ENCODE results near the gene NEURL1. TPM values are rescaled to one million over a fixed set of nuclear protein-coding genes. Genes with fewer than 3 reads are reported as not detected.
"Not testable (repeated sequence)": the region's sequence is repeated elsewhere in the genome, so short reads cannot be mapped to it uniquely, and the experiment has no call there.

The NEURL1 gene
- total and polyA plus RNA-seq, 3 experiments from 2014 or later, result 0.69 to 1.6 (median 1.5) TPM

GRCh38 chr10:103632247-103632642 is 138.7 kb downstream of the NEURL1 start:
- Mint-ChIP-seq H3K36me3 (peaks cover 0 to 9% (median 0%) of the 10 kb centered on the region in 3 donors), H3K27ac (peak overlapping the region in 3 of 8 donors; percentile 52 to 73 (median 66)), H3K9me3 (no peaks in the 10 kb centered on the region), H3K27me3 (peaks cover 0 to 5% of the 10 kb centered on the region in 2 donors), H3K4me3 (no peak overlapping the region), H3K4me1 (peaks cover 0 to 13% (median 2%) of the 10 kb centered on the region in 3 donors)
- Histone ChIP-seq H3K9me3 (ENCODE audit: low read length) (no peaks in the 10 kb centered on the region), H3K36me3 (ENCODE audit: insufficient read depth, low read length) (no peaks in the 10 kb centered on the region), H3K27me3 (ENCODE audit: insufficient read depth, low read length, poor library complexity, severe bottlenecking) (no peaks in the 10 kb centered on the region), H3K4me3 (ENCODE audit: low read length) (no peak overlapping the region), H3K4me1 (ENCODE audit: insufficient read depth, low read length) (no peaks in the 10 kb centered on the region), H3K27ac (ENCODE audit: low read depth, low read length) (no peak overlapping the region)
- POLR2A ChIA-PET, result no interaction called here
- DNase-seq, result no peak
- CTCF ChIA-PET, result no interaction called here

- DNase-seq; H3K27me3 Mint-ChIP-seq; H3K36me3 Mint-ChIP-seq; H3K4me3 ChIP-seq (ENCODE audit: low read length); H3K36me3 ChIP-seq (ENCODE audit: insufficient read depth, low read length); H3K27ac ChIP-seq (ENCODE audit: low read depth, low read length); POLR2A ChIA-PET; H3K4me3 Mint-ChIP-seq; H3K9me3 Mint-ChIP-seq; CTCF ChIA-PET; H3K4me1 ChIP-seq (ENCODE audit: insufficient read depth, low read length); H3K27me3 ChIP-seq (ENCODE audit: insufficient read depth, low read length, poor library complexity, severe bottlenecking); H3K9me3 ChIP-seq (ENCODE audit: low read length): not testable (repeated sequence)
- H3K4me1 Mint-ChIP-seq, result peaks cover 0 to 13% (median 2%) of the 10 kb centered on the region in 3 donors
- H3K27ac Mint-ChIP-seq, result peak overlapping the region in 5 of 8 donors; percentile 5 to 66 (median 52)
Observed at GRCh38 chr10:103632871-103633270, 139.4 kb downstream of the NEURL1 start.

GRCh38 chr10:103633846-103634245 is 140.3 kb downstream of the NEURL1 start:
- POLR2A ChIA-PET, result interaction anchor here (0.6 kb wide), 1 partner anchor 44 kb away, joined by 5 read pairs; no protein-coding TSS in a partner anchor
- Mint-ChIP-seq H3K27ac (peak overlapping the region in 1 of 8 donors; percentile 52), H3K27me3 (peaks cover 0 to 6% of the 10 kb centered on the region in 2 donors)

GRCh38 chr10:103635580-103635979 is 142.1 kb downstream of the NEURL1 start:
- peaks cover 0 to 5% (median 0%) of the 10 kb centered on the region in 3 donors for H3K36me3 Mint-ChIP-seq

More at GRCh38 chr10:103633846-103634245, 140.3 kb downstream of the NEURL1 start:
- H3K4me3 ChIP-seq (ENCODE audit: low read length), result no peak overlapping the region
- no peak overlapping the region for H3K27ac ChIP-seq (ENCODE audit: low read depth, low read length)
- no peaks in the 10 kb centered on the region for H3K4me1 ChIP-seq (ENCODE audit: insufficient read depth, low read length)
- no peak overlapping the region for H3K4me3 Mint-ChIP-seq
- H3K9me3 ChIP-seq (ENCODE audit: low read length), result no peaks in the 10 kb centered on the region
- peaks cover 0 to 13% (median 2%) of the 10 kb centered on the region in 3 donors for H3K4me1 Mint-ChIP-seq
- DNase-seq, result no peak
- H3K36me3 Mint-ChIP-seq, result peaks cover 0 to 3% (median 0%) of the 10 kb centered on the region in 3 donors
- H3K9me3 Mint-ChIP-seq, result no peaks in the 10 kb centered on the region
- H3K36me3 ChIP-seq (ENCODE audit: insufficient read depth, low read length), result no peaks in the 10 kb centered on the region
- CTCF ChIA-PET, result no interaction called here
- no peaks in the 10 kb centered on the region for H3K27me3 ChIP-seq (ENCODE audit: insufficient read depth, low read length, poor library complexity, severe bottlenecking)

GRCh38 chr10:103636492-103636891 is 143.0 kb downstream of the NEURL1 start:
- Histone ChIP-seq H3K27me3 (ENCODE audit: insufficient read depth, low read length, poor library complexity, severe bottlenecking) (no peaks in the 10 kb centered on the region), H3K27ac (ENCODE audit: low read depth, low read length) (no peak overlapping the region), H3K4me1 (ENCODE audit: insufficient read depth, low read length) (no peaks in the 10 kb centered on the region), H3K9me3 (ENCODE audit: low read length) (no peaks in the 10 kb centered on the region), H3K4me3 (ENCODE audit: low read length) (no peak overlapping the region), H3K36me3 (ENCODE audit: insufficient read depth, low read length) (no peaks in the 10 kb centered on the region)
- H3K27me3 Mint-ChIP-seq, result peaks cover 0 to 6% of the 10 kb centered on the region in 2 donors
- H3K36me3 Mint-ChIP-seq, result peaks cover 0 to 5% (median 2%) of the 10 kb centered on the region in 3 donors
- H3K27ac Mint-ChIP-seq, result peak overlapping the region in 2 of 8 donors; percentile 21 to 61
- ChIA-PET CTCF (no interaction called here), POLR2A (no interaction called here)
- H3K9me3 Mint-ChIP-seq, result no peaks in the 10 kb centered on the region
- no peak for DNase-seq
- H3K4me1 Mint-ChIP-seq, result peaks cover 0 to 13% (median 2%) of the 10 kb centered on the region in 3 donors
- H3K4me3 Mint-ChIP-seq, result no peak overlapping the region

More at GRCh38 chr10:103635580-103635979, 142.1 kb downstream of the NEURL1 start:
- Histone ChIP-seq H3K4me3 (ENCODE audit: low read length) (no peak overlapping the region), H3K4me1 (ENCODE audit: insufficient read depth, low read length) (no peaks in the 10 kb centered on the region), H3K27me3 (ENCODE audit: insufficient read depth, low read length, poor library complexity, severe bottlenecking) (no peaks in the 10 kb centered on the region), H3K36me3 (ENCODE audit: insufficient read depth, low read length) (no peaks in the 10 kb centered on the region), H3K27ac (ENCODE audit: low read depth, low read length) (no peak overlapping the region), H3K9me3 (ENCODE audit: low read length) (no peaks in the 10 kb centered on the region)
- peaks cover 0 to 13% (median 2%) of the 10 kb centered on the region in 3 donors for H3K4me1 Mint-ChIP-seq
- no peaks in the 10 kb centered on the region for H3K9me3 Mint-ChIP-seq
- DNase-seq, result no peak
- ChIA-PET POLR2A (no interaction called here), CTCF (no interaction called here)
- peak overlapping the region in 1 of 8 donors; percentile 22 for H3K27ac Mint-ChIP-seq
- H3K27me3 Mint-ChIP-seq, result peaks cover 0 to 6% of the 10 kb centered on the region in 2 donors
- no peak overlapping the region for H3K4me3 Mint-ChIP-seq

- POLR2A ChIA-PET, result no interaction called here
- H3K4me3 Mint-ChIP-seq, result no peak overlapping the region
- Histone ChIP-seq H3K27ac (ENCODE audit: low read depth, low read length) (no peak overlapping the region), H3K27me3 (ENCODE audit: insufficient read depth, low read length, poor library complexity, severe bottlenecking) (no peaks in the 10 kb centered on the region), H3K4me3 (ENCODE audit: low read length) (no peak overlapping the region), H3K36me3 (ENCODE audit: insufficient read depth, low read length) (no peaks in the 10 kb centered on the region), H3K9me3 (ENCODE audit: low read length) (no peaks in the 10 kb centered on the region), H3K4me1 (ENCODE audit: insufficient read depth, low read length) (no peaks in the 10 kb centered on the region)
- peaks cover 0 to 6% of the 10 kb centered on the region in 2 donors for H3K27me3 Mint-ChIP-seq
- peak overlapping the region in 1 of 8 donors; percentile 21 for H3K27ac Mint-ChIP-seq
- H3K36me3 Mint-ChIP-seq, result peaks cover 0 to 4% (median 2%) of the 10 kb centered on the region in 3 donors
- CTCF ChIA-PET, result no interaction called here
- peaks cover 0 to 10% (median 2%) of the 10 kb centered on the region in 3 donors for H3K4me1 Mint-ChIP-seq
- no peak for DNase-seq
- H3K9me3 Mint-ChIP-seq, result no peaks in the 10 kb centered on the region
Observed at GRCh38 chr10:103637011-103637410, 143.5 kb downstream of the NEURL1 start.

- DNase-seq, result no peak
- peaks cover 0 to 4% (median 2%) of the 10 kb centered on the region in 3 donors for H3K36me3 Mint-ChIP-seq
- no peaks in the 10 kb centered on the region for H3K4me1 Mint-ChIP-seq
- H3K27ac Mint-ChIP-seq, result peak overlapping the region in 1 of 8 donors; percentile 5
- no peaks in the 10 kb centered on the region for H3K36me3 ChIP-seq (ENCODE audit: insufficient read depth, low read length)
- H3K4me3 Mint-ChIP-seq, result no peak overlapping the region
- no peaks in the 10 kb centered on the region for H3K27me3 ChIP-seq (ENCODE audit: insufficient read depth, low read length, poor library complexity, severe bottlenecking)
- H3K4me1 ChIP-seq (ENCODE audit: insufficient read depth, low read length), result no peaks in the 10 kb centered on the region
- POLR2A ChIA-PET, result no interaction called here
- H3K27me3 Mint-ChIP-seq, result peaks cover 0 to 6% of the 10 kb centered on the region in 2 donors
- H3K9me3 Mint-ChIP-seq, result no peaks in the 10 kb centered on the region
- CTCF ChIA-PET, result no interaction called here
- no peak overlapping the region for H3K27ac ChIP-seq (ENCODE audit: low read depth, low read length)
- H3K4me3 ChIP-seq (ENCODE audit: low read length), result no peak overlapping the region
- no peaks in the 10 kb centered on the region for H3K9me3 ChIP-seq (ENCODE audit: low read length)
Observed at GRCh38 chr10:103637927-103638557, 144.5 kb downstream of the NEURL1 start.

GRCh38 chr10:103638948-103639347 is 145.4 kb downstream of the NEURL1 start:
- H3K36me3 ChIP-seq (ENCODE audit: insufficient read depth, low read length), result no peaks in the 10 kb centered on the region
- Mint-ChIP-seq H3K4me3 (no peak overlapping the region), H3K27me3 (peaks cover 0 to 6% of the 10 kb centered on the region in 2 donors), H3K9me3 (no peaks in the 10 kb centered on the region), H3K4me1 (no peaks in the 10 kb centered on the region), H3K27ac (peak overlapping the region in 2 of 8 donors; percentile 61 to 87), H3K36me3 (peaks cover 0 to 7% (median 2%) of the 10 kb centered on the region in 3 donors)
- H3K27ac ChIP-seq (ENCODE audit: low read depth, low read length), result no peak overlapping the region
- H3K27me3 ChIP-seq (ENCODE audit: insufficient read depth, low read length, poor library complexity, severe bottlenecking), result no peaks in the 10 kb centered on the region
- no peak overlapping the region for H3K4me3 ChIP-seq (ENCODE audit: low read length)
- CTCF ChIA-PET, result no interaction called here
- DNase-seq, result no peak
- H3K4me1 ChIP-seq (ENCODE audit: insufficient read depth, low read length), result no peaks in the 10 kb centered on the region
- no peaks in the 10 kb centered on the region for H3K9me3 ChIP-seq (ENCODE audit: low read length)
- POLR2A ChIA-PET, result no interaction called here

Data from CD8-positive, alpha-beta memory T cell (primary cell).